Keratinocyte (primary cell): ENCODE data around the gene RBMS3. TPM values are rescaled to one million over a fixed set of nuclear protein-coding genes. Genes with fewer than 3 reads are reported as not detected.
A peak's percentile ranks its signal among the peaks of the same experiment; 100 is the strongest.

ENCODE experiments used
- DNase-seq: peaks from one replicate; pipeline ENCODE4 v3.0.0-alpha.2; 2011; ENCODE audit warnings: low read depth, missing footprints, low spot score
- FAIRE-seq: peaks from 2 replicates; lab custom pipeline; 2011; peaks lifted over from hg19 to GRCh38; lab: Jason Lieb, UNC
- H2AFZ ChIP-seq: 2 replicates; pipeline ENCODE4 v1.6.0; 2012; ENCODE audit warnings: low read length, control low read depth, inconsistent platforms; ENCODE audit not compliant: control insufficient read depth
- H3K27ac ChIP-seq: 2 replicates; pipeline ENCODE4 v1.5.1; 2011; ENCODE audit warnings: low read length; ENCODE audit not compliant: control insufficient read depth, insufficient read depth
- H3K27me3 ChIP-seq: 3 replicates; pipeline ENCODE4 v1.6.0; 2011; ENCODE audit warnings: low read length; ENCODE audit not compliant: control insufficient read depth, insufficient read depth; ENCODE audit errors: extremely low read depth
- H3K36me3 ChIP-seq, 2 experiments: 2 replicates in 1 of 2; 3 replicates in 1 of 2; pipeline ENCODE4 v1.5.1; 2011; ENCODE audit warnings: low read length in 2 of 2, mild to moderate bottlenecking in 1 of 2; ENCODE audit not compliant: control insufficient read depth in 2 of 2, insufficient read depth in 2 of 2; ENCODE audit errors: extremely low read depth in 1 of 2
- H3K4me1 ChIP-seq: 3 replicates; pipeline ENCODE4 v1.5.1; 2011; ENCODE audit warnings: low read length; ENCODE audit not compliant: control insufficient read depth, insufficient read depth; ENCODE audit errors: extremely low read depth
- H3K4me2 ChIP-seq: 3 replicates; pipeline ENCODE4 v1.6.0; 2011; ENCODE audit warnings: low read depth, low read length; ENCODE audit not compliant: control insufficient read depth, insufficient read depth; ENCODE audit errors: extremely low read depth
- H3K4me3 ChIP-seq, 3 experiments: fragments of 200-600 bp in 1 of 3; sonication (generic) in 1 of 3; 2 replicates in 2 of 3; 3 replicates in 1 of 3; pipeline ENCODE4 v1.5.1; 2011 to 2016; ENCODE audit warnings: low read length in 3 of 3, mild to moderate bottlenecking in 3 of 3, control low read depth in 2 of 3, inconsistent platforms in 1 of 3, low read depth in 1 of 3, mixed read lengths in 1 of 3, mixed run types in 1 of 3, moderate library complexity in 1 of 3; ENCODE audit not compliant: control insufficient read depth in 2 of 3, insufficient read depth in 2 of 3; ENCODE audit errors: extremely low read depth in 1 of 3
- H3K79me2 ChIP-seq: 2 replicates; pipeline ENCODE4 v1.6.0; 2012; ENCODE audit warnings: low read length; ENCODE audit not compliant: control insufficient read depth, insufficient read depth
- H3K9ac ChIP-seq: 3 replicates; pipeline ENCODE4 v1.6.0; 2011; ENCODE audit warnings: low read length; ENCODE audit not compliant: control insufficient read depth, insufficient read depth; ENCODE audit errors: extremely low read depth
- H3K9me1 ChIP-seq: 3 replicates; pipeline ENCODE4 v1.6.0; 2011; ENCODE audit warnings: low read length; ENCODE audit not compliant: control insufficient read depth, insufficient read depth; ENCODE audit errors: extremely low read depth
- H3K9me3 ChIP-seq: 2 replicates; pipeline ENCODE4 v1.5.1; 2012; ENCODE audit warnings: low read depth, low read length; ENCODE audit not compliant: control insufficient read depth
- H4K20me1 ChIP-seq: 3 replicates; pipeline ENCODE4 v1.6.0; 2011; ENCODE audit warnings: low read length; ENCODE audit not compliant: control insufficient read depth, insufficient read depth; ENCODE audit errors: extremely low read depth
- EZH2 ChIP-seq: IDR thresholded peaks from one replicate; pipeline ENCODE4 v1.6.1; 2012; ENCODE audit warnings: inconsistent platforms, mild to moderate bottlenecking, low read length, moderate library complexity
- dilution Hi-C: fragments of 300-500 bp; cut with MboI; formaldehyde crosslinking; loops from one replicate; pipeline ENCODE4 v1.7.0; 2020; ENCODE audit warnings: low sequenced_read_pairs; ENCODE audit not compliant: extremely low pct_ligation_motif_present
- polyA plus RNA-seq, 5 experiments: library from polyadenylated mRNA; depleted of rRNA in 3 of 5; stranded (reverse) in 3 of 5; stranded (forward) in 1 of 5; unstranded in 1 of 5; fragments of >200 nt; gene quantifications; 1 replicate in 1 of 5; 2 replicates in 3 of 5; 3 replicates in 1 of 5; pipeline versions ENCODE4 v1.2.1 to v1.2.3, GENCODE V29; 2011 to 2012; ENCODE audit warnings: missing spikeins in 2 of 5, low read depth in 1 of 5, low replicate concordance in 1 of 5
- TF ChIP-seq, protein P1 (sequence below), 3 experiments: IDR thresholded peaks in 1 of 3; conservative IDR thresholded peaks in 1 of 3; optimal IDR thresholded peaks in 1 of 3; 2 replicates in 2 of 3; 3 replicates in 1 of 3; pipeline versions ENCODE3 to v1.5.1; 2011; ENCODE audit warnings: low read length in 3 of 3, mild to moderate bottlenecking in 3 of 3, moderate library complexity in 2 of 3, control low read depth in 1 of 3, inconsistent platforms in 1 of 3; ENCODE audit not compliant: insufficient read depth in 2 of 3; ENCODE audit errors: extremely low read depth in 1 of 3

The RBMS3 gene
- polyA plus RNA-seq, 1 donor (not counting 4 experiments of a cell fraction or from before 2014, with no cell fraction given): 2.3 TPM

DNA sequence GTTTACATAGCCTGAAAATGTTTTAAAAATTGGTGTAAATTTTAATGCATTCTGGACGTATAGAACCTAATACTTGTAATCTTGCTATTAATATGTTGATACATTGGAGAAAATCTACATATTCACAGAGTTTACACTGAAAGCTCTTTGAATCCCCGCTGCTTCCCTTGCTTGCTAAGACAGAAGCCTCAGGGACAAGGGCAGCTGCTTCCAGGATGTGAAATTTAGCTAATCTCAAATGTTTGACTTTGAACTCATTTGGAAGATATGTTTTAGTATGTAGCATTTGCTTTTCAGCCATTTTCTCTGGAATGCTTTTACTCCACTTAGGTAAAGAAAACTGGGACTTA lies 172.0 kb downstream of the RBMS3 start:
- TF ChIP-seq EZH2: no peak
- TF ChIP-seq, protein P1, sequence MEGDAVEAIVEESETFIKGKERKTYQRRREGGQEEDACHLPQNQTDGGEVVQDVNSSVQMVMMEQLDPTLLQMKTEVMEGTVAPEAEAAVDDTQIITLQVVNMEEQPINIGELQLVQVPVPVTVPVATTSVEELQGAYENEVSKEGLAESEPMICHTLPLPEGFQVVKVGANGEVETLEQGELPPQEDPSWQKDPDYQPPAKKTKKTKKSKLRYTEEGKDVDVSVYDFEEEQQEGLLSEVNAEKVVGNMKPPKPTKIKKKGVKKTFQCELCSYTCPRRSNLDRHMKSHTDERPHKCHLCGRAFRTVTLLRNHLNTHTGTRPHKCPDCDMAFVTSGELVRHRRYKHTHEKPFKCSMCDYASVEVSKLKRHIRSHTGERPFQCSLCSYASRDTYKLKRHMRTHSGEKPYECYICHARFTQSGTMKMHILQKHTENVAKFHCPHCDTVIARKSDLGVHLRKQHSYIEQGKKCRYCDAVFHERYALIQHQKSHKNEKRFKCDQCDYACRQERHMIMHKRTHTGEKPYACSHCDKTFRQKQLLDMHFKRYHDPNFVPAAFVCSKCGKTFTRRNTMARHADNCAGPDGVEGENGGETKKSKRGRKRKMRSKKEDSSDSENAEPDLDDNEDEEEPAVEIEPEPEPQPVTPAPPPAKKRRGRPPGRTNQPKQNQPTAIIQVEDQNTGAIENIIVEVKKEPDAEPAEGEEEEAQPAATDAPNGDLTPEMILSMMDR (optimal IDR thresholded peaks at IDR 0.05 in 1 of 3, IDR thresholded peaks at IDR 0.05 in 1 of 3, conservative IDR thresholded peaks at IDR 0.05 in 1 of 3; ENCODE audit: extremely low read depth in 1 of 3, insufficient read depth in 2 of 3, low read length in 3 of 3): no peak
- Histone ChIP-seq H3K27me3 (no peaks in the 10 kb centered on the region), H3K4me2 (peak overlapping the region; percentile 74), H3K36me3 (no peaks in the 10 kb centered on the region), H3K4me1 (peaks cover 36% of the 10 kb centered on the region), H2AFZ (peak overlapping the region; percentile 65), H3K9ac (no peak overlapping the region), H3K4me3 (no peak overlapping the region), H3K27ac (no peak overlapping the region), H3K9me3 (no peaks in the 10 kb centered on the region), H3K79me2 (no peaks in the 10 kb centered on the region), H3K9me1 (no peaks in the 10 kb centered on the region), H4K20me1 (no peaks in the 10 kb centered on the region)
- DNase-seq: no peak
- no peak for FAIRE-seq
- dilution Hi-C loops: no loop called here

GRCh38 chr3:29453284-29454001 lies 172.6 kb downstream of the RBMS3 start:
- TF ChIP-seq, protein P1 (optimal IDR thresholded peaks at IDR 0.05 in 1 of 3, IDR thresholded peaks at IDR 0.05 in 1 of 3, conservative IDR thresholded peaks at IDR 0.05 in 1 of 3; ENCODE audit: extremely low read depth in 1 of 3, insufficient read depth in 2 of 3, low read length in 3 of 3): no peak
- no peak for TF ChIP-seq EZH2

More at GRCh38 chr3:29453284-29454001, 172.6 kb downstream of the RBMS3 start:
- no peaks in the 10 kb centered on the region for H3K27me3 ChIP-seq
- H3K36me3 ChIP-seq: no peaks in the 10 kb centered on the region
- H3K4me2 ChIP-seq: peak overlapping the region; percentile 74
- H3K9me3 ChIP-seq: no peaks in the 10 kb centered on the region
- H4K20me1 ChIP-seq: no peaks in the 10 kb centered on the region
- H3K79me2 ChIP-seq: no peaks in the 10 kb centered on the region
- no peaks in the 10 kb centered on the region for H3K9me1 ChIP-seq
- H2AFZ ChIP-seq: peak overlapping the region; percentile 65
- peak overlapping the region; percentile 47 for H3K9ac ChIP-seq
- DNase-seq (no peak), FAIRE-seq (peak; percentile 86)
- H3K4me3 ChIP-seq: no peak overlapping the region
- peaks cover 31% of the 10 kb centered on the region for H3K4me1 ChIP-seq
- peak overlapping the region; percentile 87 for H3K27ac ChIP-seq
- dilution Hi-C loops: no loop called here
